Stimulated activated effector memory CD8-positive, alpha-beta T cell treated with anti-CD3 and anti-CD28 coated beads, Interleukin-12 subunit alpha, Interleukin-12 subunit beta, amount 100 ng/mL, for 72 hours (primary cell): ENCODE data around the gene BEST1.
"Not testable (repeated sequence)": the region's sequence is repeated elsewhere in the genome, so short reads cannot be mapped to it uniquely, and the experiment has no call there.

Experiments
- ATAC-seq: fragments of 150-1000 bp; cut with Tn5 transposase; 2 replicates; pipeline ENCODE4 v1.10.0; 2021
- DNase-seq, 2 donors: peaks; one replicate each; pipeline ENCODE4 v3.0.0; 2021 to 2022; ENCODE audit warnings: low spot score in 2 of 2
- H3K27ac Mint-ChIP-seq: one replicate; pipeline ENCODE4 v1.8.0; 2022; ENCODE audit warnings: mild to moderate bottlenecking, mixed read lengths
- H3K36me3 Mint-ChIP-seq: one replicate; pipeline ENCODE4 v1.8.0; 2022; ENCODE audit warnings: mild to moderate bottlenecking, mixed read lengths
- H3K4me1 Mint-ChIP-seq: one replicate; pipeline ENCODE4 v1.8.0; 2022; ENCODE audit warnings: mixed read lengths
- H3K4me3 Mint-ChIP-seq: one replicate; pipeline ENCODE4 v1.8.0; 2022; ENCODE audit warnings: mild to moderate bottlenecking, mixed read lengths
- H3K9me3 Mint-ChIP-seq: one replicate; pipeline ENCODE4 v1.8.0; 2022; ENCODE audit warnings: mixed read lengths

Gene BEST1

DNA sequence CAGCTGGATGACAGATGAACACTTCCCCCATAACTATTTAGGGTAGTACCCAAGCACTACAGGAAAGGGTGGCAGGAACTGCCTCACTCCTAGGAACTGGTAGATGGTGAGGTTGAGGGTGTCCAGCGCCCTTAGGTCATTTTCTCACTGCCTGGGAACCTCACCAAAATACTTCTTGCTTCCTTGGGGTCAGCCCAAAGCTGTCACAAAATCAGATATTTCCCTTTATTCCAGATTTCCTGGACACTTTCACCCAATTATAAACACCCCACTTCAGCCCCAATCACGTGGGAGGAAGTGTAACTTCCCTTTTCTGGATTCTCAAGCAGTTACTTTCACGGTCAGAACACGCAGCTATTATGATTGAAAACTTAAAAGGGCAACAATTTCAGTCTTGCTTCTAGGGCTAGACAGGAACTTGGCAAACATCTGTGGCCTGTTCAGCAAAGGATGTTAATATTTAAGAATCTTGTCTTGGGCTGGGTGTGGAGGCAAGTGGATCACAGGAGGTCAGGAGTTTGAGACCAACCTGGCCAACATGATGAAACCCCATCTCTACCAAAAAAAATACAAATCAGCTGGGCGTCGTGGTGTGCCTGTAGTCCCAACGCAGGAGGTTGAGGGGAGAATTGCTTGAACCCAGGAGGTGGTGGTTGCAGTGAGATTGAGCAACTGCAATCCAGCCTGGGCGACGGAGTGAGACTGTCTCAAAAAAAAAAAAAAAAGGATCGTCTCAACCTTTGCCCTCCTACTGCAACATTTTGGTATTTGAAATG, 13.3 kb downstream of the BEST1 start:
- peak overlapping the region; percentile 75 for H3K27ac Mint-ChIP-seq
- DNase-seq (no peak), ATAC-seq (no peak)
- H3K4me1 Mint-ChIP-seq: peaks cover 37% of the 10 kb centered on the region
- H3K4me3 Mint-ChIP-seq: no peak overlapping the region
- H3K36me3 Mint-ChIP-seq: peaks cover 46% of the 10 kb centered on the region
- H3K9me3 Mint-ChIP-seq: no peaks in the 10 kb centered on the region

DNA sequence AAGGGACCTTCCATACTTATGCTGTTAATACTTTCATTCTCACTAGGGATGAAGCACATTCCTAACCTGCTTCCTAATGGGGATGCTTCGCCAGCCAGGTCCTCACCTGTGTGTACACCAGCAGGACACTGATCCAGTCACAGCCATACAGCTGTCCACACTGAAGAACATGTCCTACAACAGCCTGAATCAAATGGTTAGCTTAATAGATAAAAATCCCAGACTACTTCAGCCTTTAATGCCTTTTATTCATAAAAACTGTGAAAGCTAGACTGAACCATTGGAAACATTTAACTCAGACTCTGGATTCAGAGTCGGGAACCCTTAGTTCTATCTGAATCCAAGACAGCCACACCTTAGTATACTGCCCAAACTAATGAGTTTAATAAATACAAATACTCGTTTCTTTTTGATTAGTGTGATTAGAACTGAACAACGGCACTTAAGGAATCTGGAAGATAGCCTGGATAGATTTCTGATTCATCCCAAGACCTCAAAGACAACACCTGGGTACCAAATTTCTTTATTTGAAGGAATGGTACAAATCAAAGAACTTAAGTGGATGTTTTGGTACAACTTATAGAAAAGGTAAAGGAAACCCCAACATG, 14.0 kb downstream of the BEST1 start:
- Mint-ChIP-seq H3K9me3 (no peaks in the 10 kb centered on the region), H3K4me3 (no peak overlapping the region), H3K4me1 (peaks cover 40% of the 10 kb centered on the region), H3K36me3 (peaks cover 53% of the 10 kb centered on the region), H3K27ac (peak overlapping the region; percentile 75)
- ATAC-seq (no peak), DNase-seq (no peak)

DNA sequence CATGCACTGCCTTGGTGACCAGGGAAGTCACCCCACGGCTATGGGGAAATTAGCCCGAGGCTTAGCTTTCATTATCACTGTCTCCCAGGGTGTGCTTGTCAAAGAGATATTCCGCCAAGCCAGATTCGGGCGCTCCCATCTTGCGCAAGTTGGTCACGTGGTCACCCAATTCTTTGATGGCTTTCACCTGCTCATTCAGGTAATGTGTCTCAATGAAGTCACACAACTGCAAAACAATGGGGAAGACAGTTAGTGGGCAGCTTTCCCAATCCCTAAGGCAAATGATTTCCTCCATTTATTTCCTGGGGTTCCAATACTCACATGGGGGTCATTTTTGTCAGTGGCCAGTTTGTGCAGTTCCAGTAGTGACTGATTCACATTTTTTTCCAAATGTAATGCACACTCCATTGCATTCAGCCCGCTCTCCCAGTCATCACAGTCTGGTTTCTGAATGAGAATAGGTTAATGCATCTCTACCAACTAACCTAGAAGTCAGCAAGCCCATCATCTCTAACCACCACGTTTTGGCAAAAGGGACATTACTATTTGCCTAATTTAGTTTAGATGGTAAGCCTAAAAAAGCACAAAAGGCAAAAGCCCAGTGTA, 14.6 kb downstream of the BEST1 start:
- Mint-ChIP-seq H3K4me3 (peak overlapping the region; percentile 83), H3K36me3 (peaks cover 53% of the 10 kb centered on the region), H3K27ac (peak overlapping the region; percentile 74), H3K4me1 (peaks cover 44% of the 10 kb centered on the region)
- not testable (repeated sequence) for DNase-seq, H3K9me3 Mint-ChIP-seq, ATAC-seq

DNA sequence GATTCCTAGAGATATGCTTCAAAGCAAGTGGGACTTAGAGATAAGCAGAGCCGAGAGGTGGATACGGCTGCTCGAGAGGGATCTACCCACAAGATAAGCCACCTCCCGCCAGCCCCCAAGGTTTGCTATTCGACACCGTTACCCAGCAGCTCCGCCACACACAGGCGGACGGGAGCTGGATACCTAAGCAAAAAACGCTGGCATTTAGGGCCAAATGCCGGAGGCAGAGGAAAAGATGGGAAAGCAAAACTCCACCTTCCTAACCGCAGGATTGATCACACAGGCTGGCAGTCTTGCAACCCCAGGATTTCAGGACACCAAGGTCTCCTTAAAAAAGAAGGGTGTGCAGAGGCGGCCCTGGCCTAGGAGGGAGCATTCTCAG, 16.6 kb downstream of the BEST1 start:
- no peaks in the 10 kb centered on the region for H3K9me3 Mint-ChIP-seq
- H3K4me1 Mint-ChIP-seq: peaks cover 59% of the 10 kb centered on the region
- no peak for DNase-seq
- peak overlapping the region; percentile 83 for H3K4me3 Mint-ChIP-seq
- peaks cover 53% of the 10 kb centered on the region for H3K36me3 Mint-ChIP-seq
- ATAC-seq: no peak
- peak overlapping the region; percentile 93 for H3K27ac Mint-ChIP-seq

DNA sequence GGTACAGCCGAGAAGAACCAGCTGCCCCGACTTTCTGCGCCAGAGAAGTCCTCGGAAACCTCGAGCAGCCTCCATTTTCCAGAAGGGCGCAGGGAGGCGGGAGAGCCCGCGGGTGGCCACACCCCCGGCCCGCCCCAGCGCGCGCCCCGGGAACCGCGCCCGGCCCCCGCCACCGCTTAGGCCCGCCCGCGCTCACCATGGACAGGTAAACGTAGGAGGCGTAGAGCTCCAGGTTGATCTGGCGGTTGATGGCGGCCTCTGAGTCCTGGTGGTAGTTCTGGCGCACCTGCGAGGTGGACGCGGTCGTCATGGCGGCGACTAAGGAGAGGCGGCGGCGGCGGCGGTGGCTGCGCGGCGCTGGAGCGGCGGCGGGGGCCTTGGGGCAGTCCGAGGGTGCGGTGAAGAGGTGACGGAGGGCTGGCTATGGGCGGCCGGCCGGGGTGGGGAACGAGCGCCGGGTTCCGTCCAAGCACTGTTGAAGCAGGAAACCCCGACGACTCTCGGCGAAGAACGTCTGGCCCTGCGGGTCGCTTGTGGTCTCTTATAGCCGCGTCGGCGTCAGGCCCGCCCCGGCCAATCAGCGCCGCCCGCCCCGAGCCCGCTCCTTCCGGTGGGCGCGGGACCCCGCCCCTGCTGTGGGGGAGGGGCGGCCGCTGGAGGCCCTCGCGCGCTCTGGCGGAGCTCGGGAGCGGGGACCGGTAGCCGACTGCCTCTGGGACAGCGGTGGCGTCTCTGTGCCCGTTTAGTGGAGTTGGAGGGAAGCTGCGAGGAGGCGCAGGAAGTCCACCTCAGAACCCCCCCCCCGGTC, 17.2 kb downstream of the BEST1 start, which contains the start of gene FTH1:
FTH1 (minus strand) TSS at position 519 of the 808 bp plus-strand sequence; CDS start at position 310, 209 bp downstream.
- peak; percentile 88 to 92 for DNase-seq
- Mint-ChIP-seq H3K27ac (peak within 1 kb of the TSS; percentile 93), H3K9me3 (no peaks in the 10 kb centered on the region), H3K36me3 (peaks cover 53% of the 10 kb centered on the region), H3K4me1 (peaks cover 65% of the 10 kb centered on the region), H3K4me3 (peak within 1 kb of the TSS; percentile 83)
- ATAC-seq: peak; percentile 90

DNA sequence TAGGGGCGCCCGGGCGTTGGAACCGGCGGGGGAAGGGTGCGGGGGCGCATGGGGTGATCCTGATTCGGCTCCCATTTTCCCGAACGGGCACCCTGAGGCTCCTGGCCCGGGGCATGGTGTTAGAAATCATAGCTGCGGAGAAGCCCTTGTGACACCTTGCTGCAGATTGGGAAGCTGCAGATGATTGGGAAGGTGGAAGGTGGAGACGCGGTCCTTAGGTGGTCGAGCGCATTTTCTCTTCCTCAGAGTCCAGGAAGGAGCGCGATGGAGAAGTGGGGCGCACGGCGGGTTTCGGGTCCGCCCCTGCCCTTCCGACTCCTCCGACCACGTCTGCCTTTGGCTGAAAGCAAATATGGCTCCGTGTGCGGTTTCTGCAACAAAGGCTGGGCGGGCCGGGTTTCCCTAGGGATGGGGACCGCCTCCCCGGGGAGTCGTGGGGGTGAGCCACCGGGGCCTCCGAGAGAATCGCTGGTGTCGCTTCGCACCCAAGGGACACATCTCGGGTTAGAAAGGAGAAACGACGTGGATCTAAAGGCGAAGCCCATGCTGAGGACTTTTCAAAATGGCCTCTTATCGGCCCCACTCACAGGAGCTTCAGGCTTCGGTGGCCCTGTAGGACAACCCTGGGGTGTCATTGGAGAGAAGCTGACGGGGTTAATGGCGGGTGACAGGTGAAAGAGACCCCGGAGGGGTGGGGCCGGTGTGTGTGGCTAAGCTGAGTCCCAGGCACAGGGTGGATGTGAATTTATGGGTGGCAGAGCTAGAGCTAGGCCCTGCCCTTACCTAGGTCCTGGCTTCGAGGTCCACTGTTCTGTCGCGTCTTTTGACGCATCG, 18.0 kb downstream of the BEST1 start:
- H3K9me3 Mint-ChIP-seq: no peaks in the 10 kb centered on the region
- peaks cover 65% of the 10 kb centered on the region for H3K4me1 Mint-ChIP-seq
- H3K4me3 Mint-ChIP-seq: peak overlapping the region; percentile 83
- H3K27ac Mint-ChIP-seq: peak overlapping the region; percentile 93
- DNase-seq (peak; percentile 36 to 82), ATAC-seq (peak; percentile 17)
- peaks cover 47% of the 10 kb centered on the region for H3K36me3 Mint-ChIP-seq

DNA sequence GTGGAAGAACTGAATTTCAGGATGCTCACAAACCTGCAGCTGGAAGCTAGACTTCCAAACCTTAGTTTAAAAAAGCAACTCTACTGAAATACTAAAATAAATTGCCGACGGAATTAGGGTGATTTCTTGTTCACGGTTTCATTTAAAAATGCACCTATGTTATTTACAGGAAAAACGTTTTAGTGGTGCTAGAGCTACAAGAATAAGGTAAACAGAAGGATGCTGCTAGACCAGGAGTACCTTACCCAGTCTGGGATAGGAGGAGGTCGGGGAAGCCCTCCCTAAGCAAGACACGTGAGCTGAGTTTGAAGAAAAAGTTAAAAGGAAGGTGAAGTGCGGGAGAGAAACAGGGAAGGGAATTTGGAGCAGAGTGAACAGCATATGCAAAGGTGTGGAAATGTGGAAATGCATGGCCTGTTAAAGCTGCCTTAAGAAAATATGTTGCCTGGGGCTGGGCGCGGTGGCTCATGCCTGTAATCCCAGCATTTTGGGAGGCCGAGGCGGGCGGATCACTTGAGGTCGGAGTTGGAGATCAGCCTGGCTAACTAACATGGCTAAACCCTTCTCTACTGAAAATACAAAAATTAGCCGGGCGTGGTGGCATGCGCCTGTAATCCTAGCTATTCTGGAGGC, 18.7 kb downstream of the BEST1 start:
- Mint-ChIP-seq H3K9me3 (no peaks in the 10 kb centered on the region), H3K36me3 (peaks cover 39% of the 10 kb centered on the region), H3K27ac (peak overlapping the region; percentile 93), H3K4me3 (peak overlapping the region; percentile 83), H3K4me1 (peaks cover 64% of the 10 kb centered on the region)
- DNase-seq: no peak
- no peak for ATAC-seq

DNA sequence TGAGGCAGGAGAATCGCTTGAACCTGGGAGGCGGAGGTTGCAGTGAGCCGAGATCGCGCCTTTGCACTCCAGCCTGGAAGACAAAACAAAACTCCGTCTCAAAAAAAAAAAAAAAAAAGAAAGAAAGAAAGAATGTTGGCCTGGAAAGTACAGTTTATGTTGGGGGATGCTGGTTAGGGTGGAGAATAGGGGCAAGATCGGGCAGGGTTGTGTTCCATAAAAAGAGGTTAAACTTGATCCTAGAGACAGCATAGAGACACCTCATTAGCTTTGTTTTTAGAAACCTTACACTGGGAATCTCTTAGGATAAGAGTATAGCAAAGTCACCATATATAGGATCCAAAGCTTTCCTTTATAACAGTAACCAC, 19.2 kb downstream of the BEST1 start:
- H3K4me1 Mint-ChIP-seq: peaks cover 60% of the 10 kb centered on the region
- H3K9me3 Mint-ChIP-seq: no peaks in the 10 kb centered on the region
- H3K36me3 Mint-ChIP-seq: peaks cover 34% of the 10 kb centered on the region
- no peak overlapping the region for H3K27ac Mint-ChIP-seq
- H3K4me3 Mint-ChIP-seq: peak overlapping the region; percentile 83
- DNase-seq (no peak), ATAC-seq (no peak)

DNA sequence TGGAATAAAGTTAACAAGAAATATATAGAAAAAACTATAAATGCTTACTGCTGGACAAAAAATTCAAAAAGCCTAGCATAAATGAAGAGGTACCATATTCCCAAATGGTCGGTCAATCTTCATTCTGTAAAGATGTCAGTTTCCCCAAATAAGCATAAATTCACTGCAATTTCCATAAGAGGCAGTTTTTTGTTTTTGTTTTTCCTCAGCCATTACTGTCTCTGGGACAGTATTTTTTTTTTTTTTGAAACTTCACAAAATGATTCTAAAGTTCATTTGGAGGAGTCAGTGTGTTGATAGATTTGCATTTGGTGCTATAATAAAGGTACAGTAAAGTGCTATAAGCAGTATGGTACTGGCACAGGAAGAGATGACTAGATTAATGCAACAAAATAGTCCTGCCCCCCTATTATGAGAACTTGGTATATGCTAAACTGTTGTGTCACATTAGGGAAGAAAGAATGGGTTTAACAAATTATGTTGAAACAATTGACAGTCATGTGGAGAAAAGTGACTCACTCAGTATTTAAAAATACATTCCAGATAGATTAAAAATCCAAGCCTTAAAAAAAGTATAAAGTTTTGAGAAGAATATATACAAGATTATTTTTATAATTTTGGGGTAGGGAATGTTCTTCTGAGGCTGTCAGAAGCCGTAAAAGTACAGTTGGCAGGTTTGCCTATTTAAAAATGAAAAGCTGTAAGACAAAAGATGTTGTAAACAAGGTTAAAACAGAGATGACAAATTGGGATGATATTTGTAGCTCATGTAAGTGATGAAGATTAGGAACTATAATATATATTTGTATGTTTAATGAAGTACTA, 19.9 kb downstream of the BEST1 start:
- no peak overlapping the region for H3K27ac Mint-ChIP-seq
- H3K36me3 Mint-ChIP-seq: peaks cover 27% of the 10 kb centered on the region
- H3K4me3 Mint-ChIP-seq: peak overlapping the region; percentile 83
- DNase-seq (no peak), ATAC-seq (no peak)
- H3K4me1 Mint-ChIP-seq: peaks cover 56% of the 10 kb centered on the region
- H3K9me3 Mint-ChIP-seq: no peaks in the 10 kb centered on the region

DNA sequence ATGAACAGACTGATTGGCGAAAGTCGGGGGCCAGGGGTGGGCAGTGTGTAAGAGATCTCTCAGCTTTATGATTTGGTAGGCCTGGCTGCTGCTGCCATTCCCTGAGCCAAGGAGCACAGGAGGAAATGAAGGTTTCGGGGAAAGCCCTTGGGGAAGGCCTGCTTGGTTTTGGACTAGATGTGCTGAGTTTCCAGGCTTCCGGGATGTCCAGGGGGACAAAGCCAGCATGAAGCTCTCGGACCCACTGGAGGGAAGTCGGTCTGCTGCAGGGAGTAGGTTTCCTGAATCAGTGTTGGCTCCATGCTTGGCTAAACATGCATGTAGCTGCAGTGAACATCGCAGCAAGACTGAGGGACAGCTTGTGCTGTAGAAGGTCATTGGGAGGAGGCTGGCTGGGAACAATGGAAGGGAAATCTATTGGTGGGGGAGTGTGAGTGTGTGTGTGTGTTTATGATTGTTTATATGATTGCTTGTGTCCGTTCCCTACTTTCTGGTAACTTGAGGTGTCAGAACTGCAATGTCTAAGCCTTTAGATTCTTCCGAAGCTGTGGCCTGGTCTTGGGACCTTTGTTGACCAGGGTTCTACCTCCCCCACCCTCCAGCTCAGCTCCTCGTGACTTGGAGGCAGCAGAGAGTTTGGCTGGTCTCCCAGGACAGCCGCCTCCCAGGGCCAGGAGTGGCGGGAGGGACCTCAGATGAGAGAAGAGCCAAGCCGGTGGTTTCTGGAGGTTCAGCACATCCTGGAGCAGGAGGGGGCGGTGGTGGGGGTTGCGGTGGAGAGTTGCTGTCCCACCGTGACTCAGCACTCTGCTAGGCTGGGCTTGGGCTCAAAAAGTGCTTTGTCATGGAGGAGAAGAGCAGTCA, 21.3 kb downstream of the BEST1 start:
- H3K27ac Mint-ChIP-seq: peak overlapping the region; percentile 89
- no peak for ATAC-seq
- DNase-seq: no peak
- peak overlapping the region; percentile 1 for H3K4me3 Mint-ChIP-seq
- H3K36me3 Mint-ChIP-seq: peaks cover 13% of the 10 kb centered on the region
- H3K9me3 Mint-ChIP-seq: no peaks in the 10 kb centered on the region
- H3K4me1 Mint-ChIP-seq: peaks cover 51% of the 10 kb centered on the region

DNA sequence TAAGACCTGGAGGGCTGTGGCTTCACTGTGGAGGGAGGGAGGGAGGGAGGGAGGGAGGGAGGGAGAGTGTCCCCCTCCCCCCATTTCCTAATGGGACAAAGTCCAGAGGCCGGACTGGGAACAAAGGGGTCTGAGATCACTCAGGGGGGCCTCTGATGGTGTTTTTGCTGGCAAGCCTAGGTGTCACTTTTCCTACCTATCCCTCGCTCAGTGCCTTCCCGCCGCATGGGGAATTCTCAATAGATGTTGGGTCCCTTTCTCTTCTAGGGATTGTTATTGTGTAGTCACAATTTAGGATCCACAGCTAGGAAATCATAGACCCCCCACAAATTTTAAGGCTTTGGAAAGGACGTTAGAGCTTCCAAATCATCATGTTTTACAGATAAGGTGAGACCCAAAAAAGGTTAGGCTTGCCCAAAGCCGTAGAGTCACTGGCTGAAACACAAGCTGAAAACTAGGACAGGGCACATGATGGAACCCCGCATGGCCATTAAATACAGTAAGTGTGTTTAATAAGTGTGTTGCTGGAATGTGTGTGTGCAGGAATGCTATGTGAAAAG, 22.0 kb downstream of the BEST1 start:
- peak overlapping the region; percentile 1 for H3K4me3 Mint-ChIP-seq
- H3K4me1 Mint-ChIP-seq: peaks cover 51% of the 10 kb centered on the region
- no peak for ATAC-seq
- H3K36me3 Mint-ChIP-seq: peaks cover 6% of the 10 kb centered on the region
- H3K9me3 Mint-ChIP-seq: no peaks in the 10 kb centered on the region
- DNase-seq: no peak
- H3K27ac Mint-ChIP-seq: peak overlapping the region; percentile 89

DNA sequence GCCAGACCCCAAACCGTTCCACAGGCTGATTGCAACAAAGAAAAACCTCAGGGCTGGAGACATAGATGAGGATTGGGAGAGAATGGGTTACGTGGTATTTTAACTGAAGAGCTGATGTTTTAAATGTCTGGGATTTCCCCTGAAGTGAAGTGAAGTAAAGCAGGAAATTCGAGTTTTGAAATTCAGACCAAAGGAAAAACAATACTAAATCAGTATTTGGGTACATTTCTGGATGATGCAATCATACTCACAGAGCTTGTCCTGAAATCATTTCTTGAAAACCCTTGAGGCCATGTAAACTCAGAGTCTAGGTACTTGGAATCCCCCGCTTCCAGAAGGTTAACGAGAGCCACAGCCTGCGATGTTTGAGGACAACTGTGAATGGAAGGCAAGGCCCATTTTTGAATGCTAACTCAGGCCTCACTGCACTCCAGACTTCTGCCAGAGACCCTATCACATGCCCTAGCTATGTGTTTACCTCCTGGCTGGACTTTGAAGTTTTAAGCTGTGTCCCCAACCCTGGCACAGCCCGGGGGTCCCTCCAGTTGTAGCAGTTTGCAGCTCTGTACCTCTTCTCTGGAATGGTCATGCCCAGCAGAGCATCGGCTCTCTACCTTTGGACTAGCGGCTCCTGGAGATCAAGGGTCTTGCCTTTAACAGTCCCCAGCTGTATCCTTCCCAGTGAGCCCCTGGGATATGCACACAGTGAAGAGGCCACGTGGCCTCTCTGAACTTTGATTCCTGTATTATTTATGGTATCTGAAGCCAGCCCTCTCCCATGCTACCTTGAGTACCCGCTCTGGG, 22.7 kb downstream of the BEST1 start:
- H3K4me3 Mint-ChIP-seq: no peak overlapping the region
- no peak for ATAC-seq
- no peaks in the 10 kb centered on the region for H3K9me3 Mint-ChIP-seq
- H3K27ac Mint-ChIP-seq: peak overlapping the region; percentile 89
- no peak for DNase-seq
- H3K4me1 Mint-ChIP-seq: peaks cover 51% of the 10 kb centered on the region
- H3K36me3 Mint-ChIP-seq: peaks cover 6% of the 10 kb centered on the region
